ENCODE measurements around the gene TAPT1.

DNA sequence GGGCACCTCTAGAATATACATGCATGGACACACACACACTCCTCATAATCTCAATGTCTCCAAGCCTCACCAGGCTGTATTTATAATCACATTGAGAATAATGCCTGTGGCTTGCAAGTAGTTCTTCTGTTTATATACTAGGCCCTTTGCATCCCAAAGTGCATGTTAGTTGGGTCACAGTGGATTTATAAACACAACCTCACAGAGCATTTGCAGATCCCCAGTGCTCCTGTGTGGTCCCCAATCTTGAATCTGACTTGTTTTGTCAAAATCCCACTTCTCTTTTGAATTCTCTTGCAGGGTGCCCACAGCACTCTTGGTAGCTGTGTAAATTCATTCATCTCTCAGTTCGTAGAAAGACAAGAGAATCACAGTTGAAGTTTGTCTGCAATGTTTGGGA is 92.9 kb downstream of the TAPT1 start:
- TF ChIP-seq, protein P1, sequence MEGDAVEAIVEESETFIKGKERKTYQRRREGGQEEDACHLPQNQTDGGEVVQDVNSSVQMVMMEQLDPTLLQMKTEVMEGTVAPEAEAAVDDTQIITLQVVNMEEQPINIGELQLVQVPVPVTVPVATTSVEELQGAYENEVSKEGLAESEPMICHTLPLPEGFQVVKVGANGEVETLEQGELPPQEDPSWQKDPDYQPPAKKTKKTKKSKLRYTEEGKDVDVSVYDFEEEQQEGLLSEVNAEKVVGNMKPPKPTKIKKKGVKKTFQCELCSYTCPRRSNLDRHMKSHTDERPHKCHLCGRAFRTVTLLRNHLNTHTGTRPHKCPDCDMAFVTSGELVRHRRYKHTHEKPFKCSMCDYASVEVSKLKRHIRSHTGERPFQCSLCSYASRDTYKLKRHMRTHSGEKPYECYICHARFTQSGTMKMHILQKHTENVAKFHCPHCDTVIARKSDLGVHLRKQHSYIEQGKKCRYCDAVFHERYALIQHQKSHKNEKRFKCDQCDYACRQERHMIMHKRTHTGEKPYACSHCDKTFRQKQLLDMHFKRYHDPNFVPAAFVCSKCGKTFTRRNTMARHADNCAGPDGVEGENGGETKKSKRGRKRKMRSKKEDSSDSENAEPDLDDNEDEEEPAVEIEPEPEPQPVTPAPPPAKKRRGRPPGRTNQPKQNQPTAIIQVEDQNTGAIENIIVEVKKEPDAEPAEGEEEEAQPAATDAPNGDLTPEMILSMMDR (conservative IDR thresholded peaks at IDR 0.05; ENCODE audit: low read depth, low read length) = no peak
- no peak for TF ChIP-seq EZH2 (IDR thresholded peaks at IDR 0.05; ENCODE audit: borderline replicate concordance, low read depth, low read length, poor library complexity, severe bottlenecking)

Data from A673 (cell line).